A673 (cell line): ENCODE measurements around the gene WDPCP. TPM values are rescaled to one million over a fixed set of nuclear protein-coding genes. Genes with fewer than 3 reads are reported as not detected.

Source experiments
- BruUV-seq: library from RNA; stranded (reverse); fragments of 400-500 nt; replicated peaks from 2 replicates; lab custom pipeline; 2021; lab: Mats Ljungman, UMichigan
- CTCF ChIA-PET: fragments of 300-600 bp; sonication (Branson Sonifier 250); formaldehyde crosslinking; loops from one replicate; lab custom pipeline; 2022; ENCODE audit warnings: antibody characterized with exemption; lab: Charles Lee
- POLR2A ChIA-PET: fragments of 300-600 bp; sonication (Branson Sonifier 250); formaldehyde crosslinking; loops from one replicate; lab custom pipeline; 2022; ENCODE audit warnings: antibody characterized with exemption; ENCODE audit not compliant: low non-redundant PET; lab: Charles Lee
- DNase-seq: peaks from one replicate; pipeline ENCODE4 v3.0.0-alpha.2; 2015; ENCODE audit warnings: low spot score
- H3K27ac ChIP-seq: fragments of 200-600 bp; sonication (generic); 2 replicates; pipeline ENCODE4 v1.5.1; 2016; ENCODE audit warnings: mixed run types, low read depth, mild to moderate bottlenecking, mixed read lengths, antibody characterized with exemption, low read length; ENCODE audit not compliant: poor library complexity, severe bottlenecking
- H3K27me3 ChIP-seq: fragments of 200-600 bp; sonication (generic); replicated peaks from 2 replicates; pipeline ENCODE4 v1.6.1; 2017; ENCODE audit warnings: mixed run types, low read depth, mild to moderate bottlenecking, mixed read lengths, antibody characterized with exemption, low read length; ENCODE audit not compliant: insufficient read depth, poor library complexity
- H3K36me3 ChIP-seq: fragments of 200-600 bp; sonication (generic); 2 replicates; pipeline ENCODE4 v1.6.1; 2016; ENCODE audit warnings: mixed run types, mild to moderate bottlenecking, mixed read lengths, antibody characterized with exemption, low read length; ENCODE audit not compliant: insufficient read depth, poor library complexity, severe bottlenecking
- H3K4me1 ChIP-seq: fragments of 200-600 bp; sonication (generic); 2 replicates; pipeline ENCODE4 v1.6.1; 2017; ENCODE audit warnings: mixed run types, mild to moderate bottlenecking, mixed read lengths, antibody characterized with exemption, low read length; ENCODE audit not compliant: insufficient read depth, poor library complexity, severe bottlenecking
- H3K4me3 ChIP-seq: fragments of 200-600 bp; sonication (generic); 2 replicates; pipeline ENCODE4 v1.5.1; 2016; ENCODE audit warnings: low read depth, mixed run types, mild to moderate bottlenecking, mixed read lengths, low read length; ENCODE audit not compliant: poor library complexity, severe bottlenecking
- H3K9me3 ChIP-seq: fragments of 200-600 bp; sonication (generic); 2 replicates; pipeline ENCODE4 v1.6.1; 2016; ENCODE audit warnings: mixed run types, low read depth, mild to moderate bottlenecking, mixed read lengths, antibody characterized with exemption, low read length; ENCODE audit not compliant: poor library complexity, severe bottlenecking
- EZH2 ChIP-seq: fragments of 200-600 bp; sonication (generic); IDR thresholded peaks from 2 replicates; pipeline ENCODE4 v1.6.1; 2017; ENCODE audit warnings: borderline replicate concordance, low read depth, mild to moderate bottlenecking, mixed read lengths, antibody characterized with exemption, low read length; ENCODE audit not compliant: poor library complexity, severe bottlenecking
- intact Hi-C: fragments of 100-400 bp; cut with micrococcal nuclease; formaldehyde crosslinking; loops from one replicate; pipeline ENCODE4 v1.10.0; 2022; ENCODE audit not compliant: unreplicated experiment
- total RNA-seq: library from RNA; stranded (reverse); gene quantifications from 2 replicates; pipeline ENCODE4 v1.2.3, GENCODE V29; 2021
- TF ChIP-seq, protein P1 (sequence below): fragments of 300-800, 200-600 bp; sonication (generic); conservative IDR thresholded peaks from 2 replicates; pipeline ENCODE4 v1.5.1; 2017; ENCODE audit warnings: low read depth, mild to moderate bottlenecking, antibody characterized with exemption, low read length, moderate library complexity, mixed read lengths

WDPCP gene
- total RNA-seq, 1 experiment from 2014 or later, result 7.9 TPM

DNA sequence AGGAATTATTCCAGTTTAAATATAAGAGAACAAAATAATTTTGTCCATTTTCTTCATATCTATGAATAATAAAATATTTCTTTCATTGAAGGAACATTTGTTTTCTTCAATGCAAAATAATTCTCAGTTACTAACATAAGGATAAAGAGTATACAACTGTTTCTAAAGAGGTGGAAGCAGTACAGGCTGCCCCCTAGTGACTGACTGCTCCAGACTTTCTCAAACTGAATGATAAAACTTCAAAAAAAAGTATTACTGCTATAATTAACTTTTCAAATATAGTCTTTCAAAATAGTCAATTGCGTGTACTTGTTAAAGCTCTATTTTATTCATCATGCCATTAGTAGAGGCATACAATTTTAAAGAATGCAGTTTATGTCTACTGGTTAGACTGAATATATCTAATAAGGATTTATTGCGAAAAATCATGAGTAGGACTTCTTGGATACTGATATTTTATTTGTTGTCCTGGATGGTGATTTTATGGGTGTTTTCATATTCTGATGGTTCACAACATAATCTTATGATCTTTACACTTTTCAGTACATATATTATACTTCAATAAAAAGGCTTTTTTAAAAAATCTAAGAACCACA, 100.1 kb downstream of the WDPCP start:
- BruUV-seq, result no TSS peak
- POLR2A ChIA-PET, result no interaction called here
- no peaks in the 10 kb centered on the region for H3K27me3 ChIP-seq
- DNase-seq, result peak; percentile 27
- intact Hi-C loops, result loop anchor here (5.0 kb wide), 2 partner anchors 701 to 1031 kb away; no protein-coding TSS in a partner anchor
- H3K9me3 ChIP-seq, result no peaks in the 10 kb centered on the region
- no peaks in the 10 kb centered on the region for H3K4me1 ChIP-seq
- H3K27ac ChIP-seq, result no peak overlapping the region
- H3K36me3 ChIP-seq, result no peaks in the 10 kb centered on the region
- TF ChIP-seq, protein P1, sequence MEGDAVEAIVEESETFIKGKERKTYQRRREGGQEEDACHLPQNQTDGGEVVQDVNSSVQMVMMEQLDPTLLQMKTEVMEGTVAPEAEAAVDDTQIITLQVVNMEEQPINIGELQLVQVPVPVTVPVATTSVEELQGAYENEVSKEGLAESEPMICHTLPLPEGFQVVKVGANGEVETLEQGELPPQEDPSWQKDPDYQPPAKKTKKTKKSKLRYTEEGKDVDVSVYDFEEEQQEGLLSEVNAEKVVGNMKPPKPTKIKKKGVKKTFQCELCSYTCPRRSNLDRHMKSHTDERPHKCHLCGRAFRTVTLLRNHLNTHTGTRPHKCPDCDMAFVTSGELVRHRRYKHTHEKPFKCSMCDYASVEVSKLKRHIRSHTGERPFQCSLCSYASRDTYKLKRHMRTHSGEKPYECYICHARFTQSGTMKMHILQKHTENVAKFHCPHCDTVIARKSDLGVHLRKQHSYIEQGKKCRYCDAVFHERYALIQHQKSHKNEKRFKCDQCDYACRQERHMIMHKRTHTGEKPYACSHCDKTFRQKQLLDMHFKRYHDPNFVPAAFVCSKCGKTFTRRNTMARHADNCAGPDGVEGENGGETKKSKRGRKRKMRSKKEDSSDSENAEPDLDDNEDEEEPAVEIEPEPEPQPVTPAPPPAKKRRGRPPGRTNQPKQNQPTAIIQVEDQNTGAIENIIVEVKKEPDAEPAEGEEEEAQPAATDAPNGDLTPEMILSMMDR, result peak; percentile 83
- no peak for TF ChIP-seq EZH2
- CTCF ChIA-PET, result no interaction called here
- H3K4me3 ChIP-seq, result no peak overlapping the region

DNA sequence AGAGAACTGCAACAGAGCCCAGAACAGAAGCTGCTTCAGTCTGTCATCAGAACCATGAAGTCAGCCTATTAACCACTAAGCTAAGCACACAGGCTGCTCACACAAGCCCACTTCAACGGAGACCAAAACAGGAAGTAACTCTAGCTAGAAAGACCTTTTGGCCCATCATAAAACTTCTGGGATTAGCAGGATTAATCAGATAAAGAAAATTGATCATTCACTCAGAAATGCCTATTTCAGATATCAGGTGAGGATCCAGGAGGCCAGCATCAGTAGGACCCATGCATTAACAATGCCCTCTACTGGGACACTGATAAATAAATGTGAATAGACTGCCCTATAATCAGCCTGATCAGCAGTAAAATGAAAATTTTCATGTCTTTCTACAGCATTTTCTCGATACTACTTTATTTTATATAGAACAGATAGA, 101.4 kb downstream of the WDPCP start:
- intact Hi-C loops, result loop anchor here (5.0 kb wide), 2 partner anchors 700 to 1030 kb away; no protein-coding TSS in a partner anchor
- Histone ChIP-seq H3K36me3 (no peaks in the 10 kb centered on the region), H3K27ac (no peak overlapping the region), H3K27me3 (no peaks in the 10 kb centered on the region), H3K4me3 (no peak overlapping the region), H3K4me1 (no peaks in the 10 kb centered on the region), H3K9me3 (no peaks in the 10 kb centered on the region)
- DNase-seq, result no peak
- BruUV-seq, result no TSS peak
- POLR2A ChIA-PET, result no interaction called here
- CTCF ChIA-PET, result interaction anchor here (0.6 kb wide), 1 partner anchor 673 kb away, joined by 3 read pairs; no protein-coding TSS in a partner anchor
- TF ChIP-seq EZH2, result no peak
- TF ChIP-seq, protein P1, result 0 out of 2 replicates have a peak, but pooled peaks have one; percentile 24

GRCh38 chr2:63484901-63485300, 103.4 kb downstream of the WDPCP start:
- ChIA-PET POLR2A (no interaction called here), CTCF (no interaction called here)
- no peak for TF ChIP-seq EZH2
- TF ChIP-seq, protein P1, result no peak
- no peak for DNase-seq
- intact Hi-C loops, result loop anchor here (5.0 kb wide), 2 partner anchors 698 to 1028 kb away; no protein-coding TSS in a partner anchor
- no peak overlapping the region for H3K4me3 ChIP-seq
- no peaks in the 10 kb centered on the region for H3K9me3 ChIP-seq
- H3K4me1 ChIP-seq, result no peaks in the 10 kb centered on the region
- H3K36me3 ChIP-seq, result no peaks in the 10 kb centered on the region
- H3K27ac ChIP-seq, result no peak overlapping the region
- no TSS peak for BruUV-seq
- H3K27me3 ChIP-seq, result no peaks in the 10 kb centered on the region
